ENCODE measurements around the gene SLC25A1. TPM values are rescaled to one million over a fixed set of nuclear protein-coding genes. Genes with fewer than 3 reads are reported as not detected.

The SLC25A1 gene
- total RNA-seq, 1 experiment from 2014 or later, result 151 TPM

DNA sequence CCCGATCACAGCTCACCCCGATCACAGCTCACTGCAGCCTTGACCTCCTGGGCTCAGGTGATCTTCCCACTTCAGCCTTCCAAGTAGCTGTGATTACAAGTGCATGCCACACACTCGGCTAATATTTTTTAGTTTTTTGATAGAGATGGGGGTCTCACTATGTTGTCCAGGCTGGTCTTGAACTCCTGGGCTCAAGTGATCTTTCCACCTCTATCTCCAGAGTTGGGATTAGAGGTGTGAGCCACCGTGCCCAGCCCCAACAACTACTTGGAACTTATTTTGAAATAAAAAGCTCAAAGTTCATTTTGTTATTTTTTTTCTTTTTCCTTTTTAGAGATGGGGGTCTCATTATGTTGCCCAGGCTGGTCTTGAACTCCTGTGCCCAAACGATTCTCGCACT is 27.8 kb upstream of the SLC25A1 start:
- Histone ChIP-seq H3K23me2 (ENCODE audit: insufficient read length, low read depth, low read length, poor library complexity, severe bottlenecking) (no peaks in the 10 kb centered on the region), H3K56ac (ENCODE audit: insufficient read length, low read depth, low read length) (no peak overlapping the region), H2BK5ac (ENCODE audit: insufficient read length, low read length) (no peak overlapping the region), H3K4me2 (ENCODE audit: insufficient read depth, insufficient read length, low read length) (no peak overlapping the region), H4K8ac (replicated peaks; ENCODE audit: insufficient read length, low read depth, low read length) (no peak overlapping the region), H4K91ac (ENCODE audit: insufficient read length, low read depth, low read length) (no peak overlapping the region), H3T11ph (ENCODE audit: low read length) (no peak overlapping the region), H3K27me3 (ENCODE audit: insufficient read depth, low read length) (no peaks in the 10 kb centered on the region), H3K27ac (ENCODE audit: insufficient read length, low read depth, low read length) (no peak overlapping the region), H2BK20ac (ENCODE audit: low read depth, low read length, poor library complexity, severe bottlenecking) (no peak overlapping the region), H4K5ac (ENCODE audit: insufficient read length, low read depth, low read length) (no peak overlapping the region), H3K9ac (ENCODE audit: extremely low read depth, insufficient read length, low read length) (no peak overlapping the region), H2BK15ac (ENCODE audit: low read depth, low read length) (no peak overlapping the region), H2BK12ac (ENCODE audit: insufficient read length, low read depth, low read length) (no peak overlapping the region), H3K18ac (ENCODE audit: insufficient read length, low read depth, low read length) (no peak overlapping the region), H3K9me3 (ENCODE audit: control insufficient read depth, low read depth, low read length) (no peaks in the 10 kb centered on the region), H2BK120ac (ENCODE audit: low read depth, low read length, poor library complexity, severe bottlenecking) (no peak overlapping the region), H3K14ac (ENCODE audit: insufficient read depth, low read length) (no peak overlapping the region), H3K79me2 (ENCODE audit: insufficient read depth, low read length) (no peaks in the 10 kb centered on the region), H2AFZ (ENCODE audit: low read length) (no peak overlapping the region), H3K79me1 (ENCODE audit: insufficient read depth, low read depth, low read length, poor library complexity, severe bottlenecking) (no peaks in the 10 kb centered on the region), H3K4me1 (ENCODE audit: insufficient read depth, low read length) (no peaks in the 10 kb centered on the region), H2AK5ac (ENCODE audit: insufficient read length, low read length) (no peak overlapping the region), H4K20me1 (ENCODE audit: control insufficient read depth, insufficient read depth, insufficient read length) (no peaks in the 10 kb centered on the region), H3K4ac (ENCODE audit: low read depth, low read length) (no peak overlapping the region), H3K23ac (ENCODE audit: insufficient read length, low read depth, low read length) (no peak overlapping the region)
- Mint-ChIP-seq H3K9me3 (no peaks in the 10 kb centered on the region), H3K36me3 (ENCODE audit: insufficient read depth in 1 of 3, low read depth in 3 of 3) (peaks cover 7 to 27% (median 21%) of the 10 kb centered on the region in 3 experiments), H3K27me3 (ENCODE audit: low read depth) (no peaks in the 10 kb centered on the region), H3K4me3 (no peak overlapping the region), H3K27ac (peak overlapping the region in 1 of 3 experiments; percentile 37; a peak in 1 of 7 replicates), H3K4me1 (peaks cover 4 to 9% of the 10 kb centered on the region in 2 experiments; a peak in 3 of 4 replicates)
- DNase-seq, result no peak
- WGBS (ENCODE audit: extremely low coverage, insufficient read length, low lambda C conversion rate), result no CpG with 5 or more reads among the region's 6 CpGs
- TF ChIP-seq, protein P1, sequence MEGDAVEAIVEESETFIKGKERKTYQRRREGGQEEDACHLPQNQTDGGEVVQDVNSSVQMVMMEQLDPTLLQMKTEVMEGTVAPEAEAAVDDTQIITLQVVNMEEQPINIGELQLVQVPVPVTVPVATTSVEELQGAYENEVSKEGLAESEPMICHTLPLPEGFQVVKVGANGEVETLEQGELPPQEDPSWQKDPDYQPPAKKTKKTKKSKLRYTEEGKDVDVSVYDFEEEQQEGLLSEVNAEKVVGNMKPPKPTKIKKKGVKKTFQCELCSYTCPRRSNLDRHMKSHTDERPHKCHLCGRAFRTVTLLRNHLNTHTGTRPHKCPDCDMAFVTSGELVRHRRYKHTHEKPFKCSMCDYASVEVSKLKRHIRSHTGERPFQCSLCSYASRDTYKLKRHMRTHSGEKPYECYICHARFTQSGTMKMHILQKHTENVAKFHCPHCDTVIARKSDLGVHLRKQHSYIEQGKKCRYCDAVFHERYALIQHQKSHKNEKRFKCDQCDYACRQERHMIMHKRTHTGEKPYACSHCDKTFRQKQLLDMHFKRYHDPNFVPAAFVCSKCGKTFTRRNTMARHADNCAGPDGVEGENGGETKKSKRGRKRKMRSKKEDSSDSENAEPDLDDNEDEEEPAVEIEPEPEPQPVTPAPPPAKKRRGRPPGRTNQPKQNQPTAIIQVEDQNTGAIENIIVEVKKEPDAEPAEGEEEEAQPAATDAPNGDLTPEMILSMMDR (conservative IDR thresholded peaks at IDR 0.05), result no peak

Data from H9 (cell line).